GM12872 (cell line): ENCODE measurements around the gene NTRK3.

Experiments
- CTCF ChIP-seq: IDR thresholded peaks from 3 replicates; pipeline ENCODE4 v1.5.1; 2011; ENCODE audit warnings: low read depth, mild to moderate bottlenecking, low read length, moderate library complexity; ENCODE audit not compliant: insufficient read depth

NTRK3 gene

GRCh38 chr15:87961851-87962420 is 294.6 kb downstream of the NTRK3 start:
- TF ChIP-seq CTCF: no peak

GRCh38 chr15:87959662-87960061 is 296.9 kb downstream of the NTRK3 start:
- TF ChIP-seq CTCF: no peak

- TF ChIP-seq CTCF: no peak
Observed at GRCh38 chr15:87959080-87959479, 297.5 kb downstream of the NTRK3 start.

GRCh38 chr15:87955284-87955909 is 301.1 kb downstream of the NTRK3 start:
- TF ChIP-seq CTCF: no peak

GRCh38 chr15:87954793-87955192 is 301.7 kb downstream of the NTRK3 start:
- no peak for TF ChIP-seq CTCF

GRCh38 chr15:87952736-87953287 is 303.7 kb downstream of the NTRK3 start:
- TF ChIP-seq CTCF: no peak

- no peak for TF ChIP-seq CTCF
Observed at GRCh38 chr15:87949575-87950223, 306.8 kb downstream of the NTRK3 start.
